Uterus (tissue), 4 donors: Measurements from ENCODE around the gene CHEK2. TPM values are rescaled to one million over a fixed set of nuclear protein-coding genes. Genes with fewer than 3 reads are reported as not detected.
"Not testable (repeated sequence)": the region's sequence is repeated elsewhere in the genome, so short reads cannot be mapped to it uniquely, and the experiment has no call there.

Experiments used
- DNase-seq, 2 donors: peaks; one replicate each; pipeline ENCODE4 v3.0.0-alpha.2; 2019 to 2020
- H3K27ac ChIP-seq, 2 donors: fragments of 200-600 bp; sonication (generic); 1 replicate in 1 of 2; 2 replicates in 1 of 2; pipeline ENCODE4 v1.5.1; 2016 to 2018
- H3K27me3 ChIP-seq, 2 donors: fragments of 200-600 bp; sonication (generic); one replicate each; pipeline ENCODE4 v1.5.1; 2018 to 2019; ENCODE audit warnings: control low read depth in 1 of 2
- H3K36me3 ChIP-seq, 2 donors: fragments of 200-600 bp; sonication (generic); one replicate each; pipeline ENCODE4 v1.5.1; 2019; ENCODE audit warnings: control low read depth in 1 of 2
- H3K4me1 ChIP-seq, 2 donors: fragments of 200-600 bp; sonication (generic); one replicate each; pipeline ENCODE4 v1.5.1; 2018 to 2019; ENCODE audit warnings: control low read depth in 1 of 2
- H3K4me3 ChIP-seq, 2 donors: fragments of 200-600 bp; sonication (generic); 1 replicate in 1 of 2; 2 replicates in 1 of 2; pipeline ENCODE4 v1.5.1; 2018 to 2019; ENCODE audit warnings: mild to moderate bottlenecking in 1 of 2
- H3K9me3 ChIP-seq, 2 donors: fragments of 200-600 bp; sonication (generic); one replicate each; pipeline ENCODE4 v1.5.1; 2019; ENCODE audit warnings: control low read depth in 1 of 2
- CTCF ChIP-seq, 4 experiments: fragments of 200-600 bp in 2 of 4; fragments of 450-650 bp in 2 of 4; sonication (generic) in 2 of 4; IDR thresholded peaks; one replicate each; pipeline ENCODE4 v1.5.1; 2016 to 2019; ENCODE audit warnings: antibody characterized with exemption in 4 of 4, mild to moderate bottlenecking in 2 of 4, moderate library complexity in 1 of 4
- POLR2A ChIP-seq, 2 donors: fragments of 450-650 bp; IDR thresholded peaks; one replicate each; pipeline ENCODE4 v1.6.1; 2016; ENCODE audit warnings: antibody characterized with exemption in 2 of 2, mild to moderate bottlenecking in 1 of 2, moderate library complexity in 1 of 2
- intact Hi-C: fragments of 100-400 bp; cut with DNase I; formaldehyde crosslinking; loops from one replicate; pipeline ENCODE4 v1.15.1; 2023; ENCODE audit warnings: low total_unique reads
- total RNA-seq, 4 donors: library from RNA; depleted of rRNA in 3 of 4; stranded (reverse); fragments of >200 nt in 3 of 4; gene quantifications; one replicate each; pipeline versions ENCODE4 v1.1.0 to v1.2.4, GENCODE V29; 2014 to 2023
- donor health status: DM: yes; HTN: yes; CAD: no.

Gene CHEK2
- total RNA-seq, 4 donors from 2014 or later, result 0.26 to 14.5 (median 8.4) TPM; not detected in 1

- intact Hi-C loops, result no loop called here
- TF ChIP-seq CTCF (IDR thresholded peaks at IDR 0.05) (no peak), POLR2A (IDR thresholded peaks at IDR 0.05) (no peak)
- Histone ChIP-seq H3K36me3 (no peaks in the 10 kb centered on the region), H3K27ac (no peak overlapping the region), H3K4me1 (no peaks in the 10 kb centered on the region), H3K27me3 (no peaks in the 10 kb centered on the region), H3K4me3 (no peak overlapping the region), H3K9me3 (no peaks in the 10 kb centered on the region)
- DNase-seq, result no peak
These were observed 19.8 kb upstream of the CHEK2 start for GRCh38 chr22:28761449-28761755.

- Histone ChIP-seq H3K36me3 (no peaks in the 10 kb centered on the region), H3K27me3 (no peaks in the 10 kb centered on the region), H3K9me3 (no peaks in the 10 kb centered on the region), H3K27ac (no peak overlapping the region), H3K4me1 (no peaks in the 10 kb centered on the region), H3K4me3 (no peak overlapping the region)
- DNase-seq, result no peak
- intact Hi-C loops, result no loop called here
- TF ChIP-seq CTCF (IDR thresholded peaks at IDR 0.05), result no peak
- TF ChIP-seq POLR2A (IDR thresholded peaks at IDR 0.05), result no peak
These were observed 18.4 kb upstream of the CHEK2 start for GRCh38 chr22:28759861-28760560.

- DNase-seq, H3K27ac ChIP-seq, H3K36me3 ChIP-seq, H3K4me3 ChIP-seq, H3K9me3 ChIP-seq, intact Hi-C loops, H3K4me1 ChIP-seq, H3K27me3 ChIP-seq: not testable (repeated sequence)
These were observed 12.9 kb upstream of the CHEK2 start for GRCh38 chr22:28754512-28754911.

- no peak overlapping the region for H3K4me3 ChIP-seq
- H3K27me3 ChIP-seq, result no peaks in the 10 kb centered on the region
- H3K27ac ChIP-seq, result no peak overlapping the region
- TF ChIP-seq CTCF (IDR thresholded peaks at IDR 0.05), result no peak
- no peak for TF ChIP-seq POLR2A (IDR thresholded peaks at IDR 0.05)
- intact Hi-C loops, result no loop called here
- H3K36me3 ChIP-seq, result no peaks in the 10 kb centered on the region
- H3K4me1 ChIP-seq, result no peaks in the 10 kb centered on the region
- no peaks in the 10 kb centered on the region for H3K9me3 ChIP-seq
- DNase-seq, result no peak
These were observed 8.9 kb upstream of the CHEK2 start for GRCh38 chr22:28750471-28750881.

GRCh38 chr22:28743852-28744251 is 2.2 kb upstream of the CHEK2 start:
- Histone ChIP-seq H3K27me3 (no peaks in the 10 kb centered on the region), H3K4me3 (no peak overlapping the region), H3K4me1 (peaks cover 0 to 4% of the 10 kb centered on the region in 2 donors), H3K36me3 (no peaks in the 10 kb centered on the region), H3K27ac (no peak overlapping the region), H3K9me3 (no peaks in the 10 kb centered on the region)
- TF ChIP-seq CTCF (IDR thresholded peaks at IDR 0.05) (no peak), POLR2A (IDR thresholded peaks at IDR 0.05) (no peak)
- intact Hi-C loops, result no loop called here
- no peak for DNase-seq

- H3K27ac ChIP-seq, result peak overlapping the region; percentile 95 to 99
- H3K36me3 ChIP-seq, result no peaks in the 10 kb centered on the region
- H3K4me1 ChIP-seq, result peaks cover 0 to 4% of the 10 kb centered on the region in 2 donors
- peak overlapping the region; percentile 81 to 84 for H3K4me3 ChIP-seq
- DNase-seq, result no peak
- TF ChIP-seq CTCF (IDR thresholded peaks at IDR 0.05), result no peak
- TF ChIP-seq POLR2A (IDR thresholded peaks at IDR 0.05), result no peak
- H3K27me3 ChIP-seq, result no peaks in the 10 kb centered on the region
- H3K9me3 ChIP-seq, result no peaks in the 10 kb centered on the region
- intact Hi-C loops, result no loop called here
These were observed 942 bp upstream of the CHEK2 start for GRCh38 chr22:28742562-28742962.
